Epithelial cell of proximal tubule (primary cell): ENCODE data around the gene NR2C2. TPM values are rescaled to one million over a fixed set of nuclear protein-coding genes. Genes with fewer than 3 reads are reported as not detected.
"Not testable (repeated sequence)": the region's sequence is repeated elsewhere in the genome, so short reads cannot be mapped to it uniquely, and the experiment has no call there.

ENCODE experiments used
- DNase-seq: peaks from one replicate; pipeline ENCODE4 v3.0.0-alpha.2; 2011; ENCODE audit warnings: low read depth
- H3K4me3 ChIP-seq: 2 replicates; pipeline ENCODE4 v1.5.1; 2011; ENCODE audit warnings: low read depth, mild to moderate bottlenecking, low read length
- total RNA-seq: library from RNA; depleted of rRNA; stranded (reverse); fragments of >200 nt; gene quantifications from 2 replicates; pipeline ENCODE4 v1.2.3, GENCODE V29; 2015
- TF ChIP-seq, protein P1 (sequence below): conservative IDR thresholded peaks from 2 replicates; pipeline ENCODE4 v1.5.1; 2012; ENCODE audit warnings: low read depth, mild to moderate bottlenecking, low read length

NR2C2 gene
- total RNA-seq, 1 donor from 2014 or later = 16.3 TPM

DNA sequence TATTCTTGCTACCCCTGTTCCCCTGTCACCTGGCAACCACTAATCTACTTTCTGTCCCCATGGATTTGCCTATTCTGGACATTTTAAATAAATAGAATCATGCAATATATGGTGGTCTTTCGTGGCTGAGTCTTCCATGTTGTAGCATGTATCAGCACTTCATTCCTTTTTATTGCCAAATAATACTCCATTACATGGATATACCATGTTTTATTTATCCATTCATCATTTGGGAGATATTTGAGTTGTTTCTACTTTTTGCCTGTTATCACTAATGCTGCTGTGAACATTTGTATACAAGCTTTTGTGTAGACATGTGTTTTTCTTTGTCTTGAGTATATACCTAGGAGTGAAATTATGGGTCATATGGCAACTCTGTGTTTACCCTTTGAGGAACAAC, 50.6 kb downstream of the NR2C2 start:
- DNase-seq = no peak
- no peak overlapping the region for H3K4me3 ChIP-seq
- TF ChIP-seq, protein P1, sequence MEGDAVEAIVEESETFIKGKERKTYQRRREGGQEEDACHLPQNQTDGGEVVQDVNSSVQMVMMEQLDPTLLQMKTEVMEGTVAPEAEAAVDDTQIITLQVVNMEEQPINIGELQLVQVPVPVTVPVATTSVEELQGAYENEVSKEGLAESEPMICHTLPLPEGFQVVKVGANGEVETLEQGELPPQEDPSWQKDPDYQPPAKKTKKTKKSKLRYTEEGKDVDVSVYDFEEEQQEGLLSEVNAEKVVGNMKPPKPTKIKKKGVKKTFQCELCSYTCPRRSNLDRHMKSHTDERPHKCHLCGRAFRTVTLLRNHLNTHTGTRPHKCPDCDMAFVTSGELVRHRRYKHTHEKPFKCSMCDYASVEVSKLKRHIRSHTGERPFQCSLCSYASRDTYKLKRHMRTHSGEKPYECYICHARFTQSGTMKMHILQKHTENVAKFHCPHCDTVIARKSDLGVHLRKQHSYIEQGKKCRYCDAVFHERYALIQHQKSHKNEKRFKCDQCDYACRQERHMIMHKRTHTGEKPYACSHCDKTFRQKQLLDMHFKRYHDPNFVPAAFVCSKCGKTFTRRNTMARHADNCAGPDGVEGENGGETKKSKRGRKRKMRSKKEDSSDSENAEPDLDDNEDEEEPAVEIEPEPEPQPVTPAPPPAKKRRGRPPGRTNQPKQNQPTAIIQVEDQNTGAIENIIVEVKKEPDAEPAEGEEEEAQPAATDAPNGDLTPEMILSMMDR = no peak

DNA sequence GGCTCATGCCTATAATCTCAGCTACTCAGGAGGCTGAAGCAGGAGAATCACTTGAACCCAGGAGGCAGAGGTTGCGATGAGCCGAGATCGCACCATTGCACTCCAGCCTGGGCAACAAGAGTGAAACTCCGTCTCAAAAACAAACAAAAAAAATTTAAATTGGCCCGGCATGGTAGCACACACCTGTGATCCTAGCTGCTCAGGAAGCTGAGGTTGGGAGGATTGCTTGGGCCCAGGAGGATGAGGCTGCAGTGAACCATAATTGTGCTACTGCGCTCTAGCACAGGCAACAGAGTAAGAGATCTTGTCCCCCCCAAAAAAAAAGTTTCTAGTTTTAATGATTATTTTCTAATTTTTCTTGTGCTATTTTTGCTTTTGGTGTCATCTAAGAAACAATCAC, 51.8 kb downstream of the NR2C2 start:
- not testable (repeated sequence) for H3K4me3 ChIP-seq, DNase-seq

DNA sequence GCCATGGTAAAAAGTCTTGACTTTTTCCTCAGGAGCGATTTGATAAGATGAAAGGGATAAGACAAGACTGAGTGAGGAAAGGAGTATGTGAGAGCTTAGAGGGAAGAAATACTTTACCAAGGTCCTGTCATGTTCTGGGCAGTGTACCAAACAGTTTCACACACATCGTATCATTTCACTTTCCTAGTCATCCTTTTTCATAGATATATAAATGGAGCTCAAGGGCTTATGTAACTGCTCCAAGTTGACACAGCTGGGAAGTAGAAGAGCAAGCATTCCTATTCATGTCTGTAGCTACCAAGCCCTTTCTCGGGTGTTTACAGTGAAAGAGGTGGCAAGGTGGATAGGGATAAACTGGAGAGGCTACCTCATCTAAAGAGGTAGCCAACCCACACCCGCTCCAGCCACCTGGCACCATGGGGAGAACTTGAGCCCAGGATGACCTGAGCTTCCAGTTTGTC, 60.3 kb downstream of the NR2C2 start:
- TF ChIP-seq, protein P1 = no peak
- no peak overlapping the region for H3K4me3 ChIP-seq
- no peak for DNase-seq

DNA sequence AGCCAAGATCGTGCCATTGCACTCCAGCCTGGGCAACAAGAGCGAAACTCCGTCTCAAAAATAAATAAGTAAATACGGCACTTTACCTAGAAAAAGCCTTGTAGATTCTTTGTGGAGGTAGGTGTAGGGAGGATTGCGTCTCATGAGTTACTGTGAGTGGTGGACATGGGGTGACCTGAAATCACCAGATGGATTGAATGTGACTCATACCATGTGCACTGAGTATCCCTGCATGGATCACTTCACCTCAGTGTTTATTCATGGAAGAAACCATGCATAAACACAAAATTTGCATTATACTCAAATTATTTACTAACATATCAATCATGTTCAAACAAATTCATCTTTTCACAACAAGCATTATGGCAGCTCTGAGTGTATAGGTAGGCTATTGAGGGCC, 61.8 kb downstream of the NR2C2 start:
- H3K4me3 ChIP-seq = no peak overlapping the region
- TF ChIP-seq, protein P1 = no peak
- DNase-seq = peak; percentile 66

DNA sequence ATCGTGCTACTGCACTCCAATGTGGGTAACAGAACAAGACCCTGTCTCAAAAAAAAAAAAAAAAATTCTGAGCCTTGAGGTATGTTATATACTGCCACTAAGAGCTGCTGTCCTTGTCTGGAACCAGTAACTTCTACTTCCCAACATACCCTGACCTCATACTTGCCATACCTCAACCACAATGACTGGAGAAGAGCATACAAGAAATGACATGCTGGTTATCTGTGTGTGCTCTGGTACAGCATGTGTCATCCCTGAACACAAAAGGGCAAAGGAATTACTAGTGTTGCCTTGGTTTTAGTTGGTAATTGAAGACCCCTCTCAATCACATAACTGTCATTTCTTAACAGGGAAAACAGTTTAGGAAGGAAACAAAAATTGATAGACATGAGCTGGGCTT, 63.3 kb downstream of the NR2C2 start:
- H3K4me3 ChIP-seq = no peak overlapping the region
- DNase-seq = no peak

DNA sequence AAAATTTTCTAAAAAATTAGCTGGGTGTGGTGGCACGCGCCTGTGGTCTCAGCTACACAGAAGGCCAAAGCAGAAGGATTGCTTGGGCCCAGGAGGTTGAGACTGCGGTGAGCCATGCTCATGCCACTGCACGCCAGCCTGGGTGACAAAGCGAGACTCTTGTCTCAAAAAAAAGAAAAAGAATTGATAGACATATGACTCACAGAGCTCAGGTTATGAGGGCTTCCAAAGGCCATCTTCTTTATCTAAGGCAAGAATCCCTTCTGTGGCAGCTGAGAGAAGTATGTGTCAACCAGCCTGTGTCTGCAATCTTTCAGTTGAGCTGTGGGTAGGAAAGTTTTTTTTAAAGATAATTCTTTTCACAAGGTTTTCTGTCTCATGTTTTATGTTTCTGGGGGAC, 63.8 kb downstream of the NR2C2 start:
- no peak overlapping the region for H3K4me3 ChIP-seq

More for the DNA sequence above, 63.3 kb downstream of the NR2C2 start:
- TF ChIP-seq, protein P1 = no peak

DNA sequence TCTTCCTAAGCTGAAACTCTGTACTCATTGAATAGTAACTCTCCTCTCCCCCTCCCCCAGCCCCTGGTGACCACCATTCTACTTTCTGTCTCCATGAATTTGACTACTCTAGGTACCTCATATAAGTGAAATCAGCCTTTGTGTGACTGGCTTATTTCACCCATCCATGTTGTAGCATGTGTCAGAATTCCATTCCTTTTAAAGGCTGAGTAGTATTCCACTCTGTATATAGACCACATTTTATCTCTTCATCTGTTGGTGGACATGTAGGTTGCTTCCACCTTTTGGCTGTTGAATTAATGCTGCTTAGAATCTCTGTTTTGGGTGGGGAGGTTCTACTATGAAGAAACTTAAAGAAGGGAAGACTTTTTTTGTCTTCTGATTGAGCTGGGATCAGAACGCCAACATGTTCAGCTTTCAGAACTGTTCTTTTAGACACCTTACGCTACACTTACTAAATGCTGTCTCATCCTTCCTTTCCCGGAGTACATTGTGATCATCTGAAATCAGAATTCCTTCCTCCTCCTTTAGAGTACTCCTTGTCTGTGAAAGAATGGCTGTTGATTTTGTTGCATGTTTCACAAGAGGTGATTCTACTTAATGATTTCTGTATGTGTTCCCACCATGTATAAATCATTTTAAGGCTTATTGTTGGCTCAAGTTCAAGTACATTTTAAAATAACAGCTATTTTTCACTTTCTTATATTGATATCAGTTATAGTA, 67.4 kb downstream of the NR2C2 start:
- TF ChIP-seq, protein P1 = no peak
- no peak for DNase-seq
- no peak overlapping the region for H3K4me3 ChIP-seq

More for the DNA sequence above, 63.8 kb downstream of the NR2C2 start:
- no peak for DNase-seq
- TF ChIP-seq, protein P1 = no peak
